Stimulated activated effector memory CD8-positive, alpha-beta T cell treated with anti-CD3 and anti-CD28 coated beads, Interleukin-12 subunit alpha, Interleukin-12 subunit beta, amount 100 ng/mL, for 72 hours (primary cell): ENCODE results near the gene APCDD1L.
"Not testable (repeated sequence)": the region's sequence is repeated elsewhere in the genome, so short reads cannot be mapped to it uniquely, and the experiment has no call there.

Experiments used
- ATAC-seq: fragments of 150-1000 bp; cut with Tn5 transposase; 2 replicates; pipeline ENCODE4 v1.10.0; 2021
- DNase-seq, 2 donors: peaks; one replicate each; pipeline ENCODE4 v3.0.0; 2021 to 2022; ENCODE audit warnings: low spot score in 2 of 2
- H3K27ac Mint-ChIP-seq: one replicate; pipeline ENCODE4 v1.8.0; 2022; ENCODE audit warnings: mild to moderate bottlenecking, mixed read lengths
- H3K36me3 Mint-ChIP-seq: one replicate; pipeline ENCODE4 v1.8.0; 2022; ENCODE audit warnings: mild to moderate bottlenecking, mixed read lengths
- H3K4me1 Mint-ChIP-seq: one replicate; pipeline ENCODE4 v1.8.0; 2022; ENCODE audit warnings: mixed read lengths
- H3K4me3 Mint-ChIP-seq: one replicate; pipeline ENCODE4 v1.8.0; 2022; ENCODE audit warnings: mild to moderate bottlenecking, mixed read lengths
- H3K9me3 Mint-ChIP-seq: one replicate; pipeline ENCODE4 v1.8.0; 2022; ENCODE audit warnings: mixed read lengths

The APCDD1L gene

DNA sequence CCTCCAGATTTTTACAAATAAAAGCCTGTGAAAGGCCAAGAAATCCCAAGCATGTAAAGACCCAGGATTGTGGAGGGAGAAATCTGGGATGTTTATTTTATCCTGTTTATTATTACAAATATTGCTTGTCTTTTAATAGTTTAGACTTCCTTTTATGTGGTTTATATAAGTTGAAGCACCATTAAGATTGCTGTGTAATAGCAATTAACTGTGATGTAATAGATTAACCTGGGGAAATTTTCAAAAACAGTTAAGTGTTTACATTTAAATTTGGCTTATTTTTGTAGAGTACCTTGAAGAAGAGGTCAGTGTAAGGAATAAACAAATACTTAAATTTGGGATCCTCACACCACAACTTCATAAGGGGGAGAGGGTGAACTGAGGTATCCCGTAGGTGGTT is 99.1 kb downstream of the APCDD1L start:
- ATAC-seq (no peak), DNase-seq (no peak)
- peaks cover 24% of the 10 kb centered on the region for H3K36me3 Mint-ChIP-seq
- no peak overlapping the region for H3K4me3 Mint-ChIP-seq
- peaks cover 26% of the 10 kb centered on the region for H3K4me1 Mint-ChIP-seq
- H3K27ac Mint-ChIP-seq = no peak overlapping the region
- no peaks in the 10 kb centered on the region for H3K9me3 Mint-ChIP-seq

DNA sequence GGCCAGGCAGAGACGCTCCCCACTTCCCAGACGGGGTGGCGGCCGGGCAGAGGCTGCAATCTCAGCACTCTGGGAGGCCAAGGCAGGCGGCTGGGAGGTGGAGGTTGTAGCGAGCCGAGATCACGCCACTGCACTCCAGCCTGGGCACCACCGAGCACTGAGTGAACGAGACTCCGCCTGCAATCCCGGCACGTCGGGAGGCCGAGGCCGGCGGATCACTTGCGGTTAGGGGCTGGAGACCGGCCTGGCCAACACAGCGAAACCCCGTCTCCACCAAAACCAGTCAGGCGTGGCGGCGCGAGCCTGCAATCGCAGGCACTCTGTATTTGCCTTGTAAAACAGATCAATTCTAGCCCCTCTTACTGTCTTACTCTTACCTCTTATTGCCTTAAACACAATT is 100.4 kb downstream of the APCDD1L start:
- ATAC-seq, H3K9me3 Mint-ChIP-seq, H3K27ac Mint-ChIP-seq, DNase-seq, H3K4me3 Mint-ChIP-seq: not testable (repeated sequence)
- Mint-ChIP-seq H3K4me1 (peaks cover 25% of the 10 kb centered on the region), H3K36me3 (peaks cover 14% of the 10 kb centered on the region)

- H3K36me3 Mint-ChIP-seq, H3K4me3 Mint-ChIP-seq, DNase-seq, H3K9me3 Mint-ChIP-seq, ATAC-seq, H3K27ac Mint-ChIP-seq: not testable (repeated sequence)
- peaks cover 23% of the 10 kb centered on the region for H3K4me1 Mint-ChIP-seq
These were observed 101.0 kb downstream of the APCDD1L start for GRCh38 chr20:58414216-58414615.
